Epithelial cell of proximal tubule (primary cell): ENCODE results near the gene CELSR2. TPM values are rescaled to one million over a fixed set of nuclear protein-coding genes. Genes with fewer than 3 reads are reported as not detected.

Experiments
- DNase-seq: peaks from one replicate; pipeline ENCODE4 v3.0.0-alpha.2; 2011; ENCODE audit warnings: low read depth
- H3K4me3 ChIP-seq: 2 replicates; pipeline ENCODE4 v1.5.1; 2011; ENCODE audit warnings: low read depth, mild to moderate bottlenecking, low read length
- total RNA-seq: library from RNA; depleted of rRNA; stranded (reverse); fragments of >200 nt; gene quantifications from 2 replicates; pipeline ENCODE4 v1.2.3, GENCODE V29; 2015
- TF ChIP-seq, protein P1 (sequence below): conservative IDR thresholded peaks from 2 replicates; pipeline ENCODE4 v1.5.1; 2012; ENCODE audit warnings: low read depth, mild to moderate bottlenecking, low read length

CELSR2 gene
- total RNA-seq, 1 donor from 2014 or later, result 14.2 TPM

DNA sequence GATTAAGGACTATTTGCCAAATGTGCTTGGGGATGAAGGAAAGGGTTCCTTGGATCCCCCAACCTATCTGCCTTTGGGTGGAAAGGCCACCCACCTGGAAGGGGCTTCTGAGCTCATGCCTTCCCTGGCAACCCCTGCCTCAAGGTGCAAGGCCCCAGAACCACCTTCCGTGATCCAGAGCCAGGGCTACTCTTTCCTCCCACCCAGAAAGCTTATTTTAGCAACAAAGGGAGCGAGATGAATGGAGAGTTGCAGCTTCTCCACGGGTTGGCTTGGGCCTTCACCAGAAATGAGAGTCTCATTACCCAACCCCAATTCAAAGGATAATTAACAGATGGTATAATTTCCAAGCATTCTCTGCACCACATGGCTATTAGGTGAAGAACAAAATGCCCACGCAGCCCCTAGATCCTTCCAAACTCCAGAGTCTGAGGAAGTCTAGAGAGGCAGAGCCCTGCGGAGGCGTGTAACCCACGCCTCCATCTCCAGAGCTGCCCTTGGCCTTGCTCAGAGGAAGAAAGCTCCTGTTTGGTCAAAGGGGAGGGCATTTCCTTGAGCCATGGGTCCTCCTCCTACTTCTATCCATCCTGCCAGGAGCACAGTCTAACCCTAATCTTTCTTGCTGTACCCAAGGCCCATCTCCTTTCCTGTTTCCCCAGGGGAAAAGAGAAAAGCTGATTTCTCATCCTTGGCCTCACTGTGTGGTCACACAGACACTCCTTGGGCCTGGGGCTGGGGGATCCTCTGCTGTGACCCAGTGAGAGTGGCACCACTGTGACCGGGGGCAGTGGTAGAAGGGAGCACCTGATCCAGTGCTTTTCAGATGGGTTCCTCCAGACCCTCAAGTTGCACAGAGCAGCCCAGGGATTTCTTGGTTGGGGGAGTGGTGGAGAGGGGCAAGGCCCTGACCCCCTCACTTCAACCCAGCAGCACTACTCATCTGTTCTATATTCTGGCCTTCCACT is 1.7 kb upstream of the CELSR2 start:
- DNase-seq, result no peak
- H3K4me3 ChIP-seq, result no peak overlapping the region
- TF ChIP-seq, protein P1, sequence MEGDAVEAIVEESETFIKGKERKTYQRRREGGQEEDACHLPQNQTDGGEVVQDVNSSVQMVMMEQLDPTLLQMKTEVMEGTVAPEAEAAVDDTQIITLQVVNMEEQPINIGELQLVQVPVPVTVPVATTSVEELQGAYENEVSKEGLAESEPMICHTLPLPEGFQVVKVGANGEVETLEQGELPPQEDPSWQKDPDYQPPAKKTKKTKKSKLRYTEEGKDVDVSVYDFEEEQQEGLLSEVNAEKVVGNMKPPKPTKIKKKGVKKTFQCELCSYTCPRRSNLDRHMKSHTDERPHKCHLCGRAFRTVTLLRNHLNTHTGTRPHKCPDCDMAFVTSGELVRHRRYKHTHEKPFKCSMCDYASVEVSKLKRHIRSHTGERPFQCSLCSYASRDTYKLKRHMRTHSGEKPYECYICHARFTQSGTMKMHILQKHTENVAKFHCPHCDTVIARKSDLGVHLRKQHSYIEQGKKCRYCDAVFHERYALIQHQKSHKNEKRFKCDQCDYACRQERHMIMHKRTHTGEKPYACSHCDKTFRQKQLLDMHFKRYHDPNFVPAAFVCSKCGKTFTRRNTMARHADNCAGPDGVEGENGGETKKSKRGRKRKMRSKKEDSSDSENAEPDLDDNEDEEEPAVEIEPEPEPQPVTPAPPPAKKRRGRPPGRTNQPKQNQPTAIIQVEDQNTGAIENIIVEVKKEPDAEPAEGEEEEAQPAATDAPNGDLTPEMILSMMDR, result no peak

DNA sequence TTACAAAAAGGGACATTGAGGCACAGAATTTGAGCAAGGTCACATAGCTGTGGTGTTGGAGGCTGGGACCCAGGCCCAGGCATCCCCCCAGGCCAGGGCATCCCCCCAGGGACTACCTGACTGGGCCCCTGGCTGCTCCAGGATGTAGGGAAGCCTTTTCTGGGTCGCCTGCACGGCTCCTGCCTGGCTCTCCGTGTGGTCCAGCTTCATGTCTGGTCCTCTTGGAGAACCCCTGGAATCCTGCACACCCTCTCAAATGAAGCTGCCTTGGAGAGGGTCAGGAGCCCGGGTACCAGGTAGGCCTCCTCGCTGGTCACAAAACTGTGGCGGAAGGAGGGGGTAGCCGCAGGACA is 919 bp upstream of the CELSR2 start:
- TF ChIP-seq, protein P1, result no peak
- DNase-seq, result no peak
- no peak overlapping the region for H3K4me3 ChIP-seq

DNA sequence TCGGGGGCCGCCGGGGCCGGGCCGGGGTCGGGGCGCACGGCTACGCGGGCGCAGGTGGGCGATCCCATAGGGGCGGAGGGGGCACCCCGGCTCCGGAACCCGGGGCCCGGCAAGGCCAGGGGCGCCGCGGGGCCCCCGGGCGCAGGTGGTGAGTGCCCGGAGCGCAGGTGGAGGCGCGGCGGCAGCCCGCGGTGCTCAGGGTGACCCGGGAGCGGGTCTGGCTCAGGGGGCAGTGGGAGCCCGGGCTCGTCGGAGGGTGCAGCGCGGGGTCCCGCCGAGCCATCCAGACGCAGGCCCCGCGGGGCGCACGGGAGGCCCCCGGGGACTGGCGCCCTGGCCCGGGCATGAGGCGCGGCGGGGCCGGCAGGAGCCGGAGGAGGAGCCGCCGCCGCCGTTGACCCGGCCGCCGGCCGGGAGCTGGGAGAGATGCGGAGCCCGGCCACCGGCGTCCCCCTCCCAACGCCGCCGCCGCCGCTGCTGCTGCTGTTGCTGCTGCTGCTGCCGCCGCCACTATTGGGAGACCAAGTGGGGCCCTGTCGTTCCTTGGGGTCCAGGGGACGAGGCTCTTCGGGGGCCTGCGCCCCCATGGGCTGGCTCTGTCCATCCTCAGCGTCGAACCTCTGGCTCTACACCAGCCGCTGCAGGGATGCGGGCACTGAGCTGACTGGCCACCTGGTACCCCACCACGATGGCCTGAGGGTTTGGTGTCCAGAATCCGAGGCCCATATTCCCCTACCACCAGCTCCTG is 489 bp downstream of the CELSR2 start:
- no peak for DNase-seq
- TF ChIP-seq, protein P1, result no peak

DNA sequence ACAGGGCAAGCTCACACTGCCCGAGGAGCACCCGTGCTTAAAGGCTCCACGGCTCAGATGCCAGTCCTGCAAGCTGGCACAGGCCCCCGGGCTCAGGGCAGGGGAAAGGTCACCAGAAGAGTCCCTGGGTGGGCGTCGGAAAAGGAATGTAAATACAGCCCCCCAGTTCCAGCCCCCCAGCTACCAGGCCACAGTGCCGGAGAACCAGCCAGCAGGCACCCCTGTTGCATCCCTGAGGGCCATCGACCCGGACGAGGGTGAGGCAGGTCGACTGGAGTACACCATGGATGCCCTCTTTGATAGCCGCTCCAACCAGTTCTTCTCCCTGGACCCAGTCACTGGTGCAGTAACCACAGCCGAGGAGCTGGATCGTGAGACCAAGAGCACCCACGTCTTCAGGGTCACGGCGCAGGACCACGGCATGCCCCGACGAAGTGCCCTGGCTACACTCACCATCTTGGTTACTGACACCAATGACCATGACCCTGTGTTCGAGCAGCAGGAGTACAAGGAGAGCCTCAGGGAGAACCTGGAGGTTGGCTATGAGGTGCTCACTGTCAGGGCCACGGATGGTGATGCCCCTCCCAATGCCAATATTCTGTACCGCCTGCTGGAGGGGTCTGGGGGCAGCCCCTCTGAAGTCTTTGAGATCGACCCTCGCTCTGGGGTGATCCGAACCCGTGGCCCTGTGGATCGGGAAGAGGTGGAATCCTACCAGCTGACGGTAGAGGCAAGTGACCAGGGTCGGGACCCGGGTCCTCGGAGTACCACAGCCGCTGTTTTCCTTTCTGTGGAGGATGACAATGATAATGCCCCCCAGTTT is 1.3 kb downstream of the CELSR2 start:
- TF ChIP-seq, protein P1, result no peak
- peak overlapping the region; percentile 55 for H3K4me3 ChIP-seq
- no peak for DNase-seq

More for the DNA sequence above, 489 bp downstream of the CELSR2 start:
- H3K4me3 ChIP-seq, result peak overlapping the region; percentile 55

DNA sequence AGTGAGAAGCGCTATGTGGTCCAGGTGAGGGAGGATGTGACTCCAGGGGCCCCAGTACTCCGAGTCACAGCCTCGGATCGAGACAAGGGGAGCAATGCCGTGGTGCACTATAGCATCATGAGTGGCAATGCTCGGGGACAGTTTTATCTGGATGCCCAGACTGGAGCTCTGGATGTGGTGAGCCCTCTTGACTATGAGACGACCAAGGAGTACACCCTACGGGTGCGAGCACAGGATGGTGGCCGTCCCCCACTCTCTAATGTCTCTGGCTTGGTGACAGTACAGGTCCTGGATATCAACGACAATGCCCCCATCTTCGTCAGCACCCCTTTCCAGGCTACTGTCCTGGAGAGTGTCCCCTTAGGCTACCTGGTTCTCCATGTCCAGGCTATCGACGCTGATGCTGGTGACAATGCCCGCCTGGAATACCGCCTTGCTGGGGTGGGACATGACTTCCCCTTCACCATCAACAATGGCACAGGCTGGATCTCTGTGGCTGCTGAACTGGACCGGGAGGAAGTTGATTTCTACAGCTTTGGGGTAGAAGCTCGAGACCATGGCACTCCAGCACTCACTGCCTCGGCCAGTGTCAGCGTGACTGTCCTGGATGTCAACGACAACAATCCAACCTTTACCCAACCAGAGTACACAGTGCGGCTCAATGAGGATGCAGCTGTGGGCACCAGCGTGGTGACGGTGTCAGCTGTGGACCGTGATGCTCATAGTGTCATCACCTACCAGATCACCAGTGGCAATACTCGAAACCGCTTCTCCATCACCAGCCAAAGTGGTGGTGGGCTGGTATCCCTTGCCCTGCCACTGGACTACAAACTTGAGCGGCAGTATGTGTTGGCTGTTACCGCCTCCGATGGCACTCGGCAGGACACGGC is 2.2 kb downstream of the CELSR2 start:
- no peak for DNase-seq
- H3K4me3 ChIP-seq, result no peak overlapping the region
- TF ChIP-seq, protein P1, result no peak
